ENCODE measurements around the gene TSG101. TPM values are rescaled to one million over a fixed set of nuclear protein-coding genes. Genes with fewer than 3 reads are reported as not detected.

TSG101 gene
- total RNA-seq, 1 experiment from 2014 or later: 64.0 TPM

DNA sequence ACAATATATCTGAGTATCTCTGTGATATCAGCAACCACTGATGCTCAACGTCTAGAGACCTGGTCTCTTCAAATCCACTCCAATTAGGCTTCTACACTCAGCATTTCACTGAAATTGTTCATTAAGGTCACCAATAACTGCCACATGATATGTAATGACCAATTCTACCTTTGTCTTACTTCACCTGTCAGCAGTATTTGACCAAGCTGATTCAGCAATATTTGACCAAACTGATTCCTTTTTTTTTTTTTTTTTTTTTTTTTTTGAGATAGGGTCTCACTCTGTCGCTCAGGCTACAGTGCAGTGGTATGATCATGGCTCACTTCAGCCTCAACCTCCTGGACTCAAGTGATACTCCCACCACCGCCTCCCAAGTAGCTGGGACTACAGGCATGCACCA, 5.6 kb downstream of the TSG101 start:
- no peaks in the 10 kb centered on the region for H3K9me3 ChIP-seq
- H3K4me3 ChIP-seq: no peak overlapping the region
- no peak for DNase-seq
- no peaks in the 10 kb centered on the region for H3K27me3 ChIP-seq
- H3K36me3 ChIP-seq: no peaks in the 10 kb centered on the region

DNA sequence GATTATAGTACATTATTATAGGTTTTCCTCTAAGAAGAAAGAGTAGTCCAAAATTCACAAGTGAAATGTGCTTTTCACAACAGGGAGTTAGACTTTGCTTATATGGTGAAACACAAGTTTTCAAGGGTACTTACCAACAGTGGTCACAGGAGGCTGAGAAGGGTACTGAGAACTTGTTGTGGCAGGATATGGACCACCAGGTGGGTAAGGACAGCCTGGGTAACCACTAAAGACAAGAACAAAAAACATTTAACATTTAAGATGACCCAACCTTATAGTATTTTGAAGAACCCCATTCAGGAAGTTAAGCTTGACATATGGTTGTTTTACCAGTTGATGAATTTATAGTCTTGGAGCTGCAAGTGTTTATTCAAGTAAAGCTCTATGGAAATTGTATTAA, 24.4 kb downstream of the TSG101 start:
- Histone ChIP-seq H3K27me3 (no peaks in the 10 kb centered on the region), H3K36me3 (peaks cover 14% of the 10 kb centered on the region), H3K4me3 (no peak overlapping the region), H3K9me3 (no peaks in the 10 kb centered on the region)
- DNase-seq: no peak

DNA sequence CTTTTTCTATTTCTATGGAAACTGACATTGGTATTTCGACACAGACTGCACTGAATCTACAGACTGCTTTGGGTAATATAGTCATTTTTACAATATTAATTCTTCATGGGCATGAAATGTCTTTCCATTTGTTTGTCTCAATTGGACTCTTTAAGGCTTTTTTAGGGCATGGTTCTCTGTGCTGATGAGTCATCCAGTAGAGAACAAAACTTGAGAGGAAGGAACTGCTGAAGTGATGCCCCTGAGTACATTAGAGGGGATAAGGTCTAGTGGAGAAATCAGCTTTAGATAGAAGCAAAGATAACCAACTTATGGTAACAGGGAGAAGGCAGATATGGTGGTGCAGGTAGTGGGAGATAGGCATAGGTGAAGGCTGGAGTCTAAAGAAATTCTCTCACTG, 25.1 kb downstream of the TSG101 start:
- DNase-seq: no peak
- no peaks in the 10 kb centered on the region for H3K9me3 ChIP-seq
- H3K27me3 ChIP-seq: no peaks in the 10 kb centered on the region
- H3K36me3 ChIP-seq: peaks cover 14% of the 10 kb centered on the region
- H3K4me3 ChIP-seq: no peak overlapping the region

DNA sequence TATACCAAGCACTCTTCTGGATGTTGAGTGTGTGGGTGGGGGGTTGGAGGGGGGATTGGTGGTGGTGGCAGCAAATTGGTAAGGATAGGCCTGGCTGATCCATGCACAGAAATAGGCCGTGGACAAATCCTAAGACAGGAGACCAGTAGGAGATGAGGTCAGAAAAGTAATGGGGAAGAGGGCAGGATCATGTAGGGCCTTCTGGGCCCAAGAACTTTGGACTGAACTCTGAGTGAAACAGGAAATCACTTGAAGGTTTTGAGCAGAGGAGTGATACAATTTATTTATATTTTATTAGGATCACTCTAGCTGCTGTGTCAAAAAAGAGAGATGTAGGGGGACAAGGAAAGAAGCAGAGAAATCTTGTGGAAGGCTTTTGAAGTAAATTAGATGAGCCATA, 28.7 kb downstream of the TSG101 start:
- DNase-seq: no peak
- Histone ChIP-seq H3K27me3 (no peaks in the 10 kb centered on the region), H3K9me3 (no peaks in the 10 kb centered on the region), H3K36me3 (peaks cover 14% of the 10 kb centered on the region), H3K4me3 (no peak overlapping the region)

DNA sequence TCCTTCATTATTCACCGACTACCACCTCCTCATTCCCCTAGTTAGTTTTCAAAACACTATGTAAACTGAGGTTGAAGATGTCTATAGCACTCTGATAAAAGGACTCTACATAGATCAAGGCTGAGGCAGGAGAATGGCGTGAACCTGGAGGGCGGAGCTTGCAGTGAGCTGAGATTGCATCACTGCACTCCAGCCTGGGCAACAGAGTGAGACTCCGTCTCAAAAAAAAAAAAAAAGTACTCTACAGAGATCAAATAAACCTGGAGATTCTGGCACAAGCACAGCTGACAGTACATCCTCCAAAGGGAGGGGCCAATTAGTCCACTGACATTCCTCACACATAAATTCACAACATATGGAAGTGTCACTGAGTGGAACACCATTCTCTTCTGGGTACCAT, 31.0 kb downstream of the TSG101 start:
- H3K4me3 ChIP-seq: no peak overlapping the region
- H3K9me3 ChIP-seq: no peaks in the 10 kb centered on the region
- no peaks in the 10 kb centered on the region for H3K27me3 ChIP-seq
- H3K36me3 ChIP-seq: peaks cover 4% of the 10 kb centered on the region; the same call in 1 of the 2 replicates
- DNase-seq: no peak

DNA sequence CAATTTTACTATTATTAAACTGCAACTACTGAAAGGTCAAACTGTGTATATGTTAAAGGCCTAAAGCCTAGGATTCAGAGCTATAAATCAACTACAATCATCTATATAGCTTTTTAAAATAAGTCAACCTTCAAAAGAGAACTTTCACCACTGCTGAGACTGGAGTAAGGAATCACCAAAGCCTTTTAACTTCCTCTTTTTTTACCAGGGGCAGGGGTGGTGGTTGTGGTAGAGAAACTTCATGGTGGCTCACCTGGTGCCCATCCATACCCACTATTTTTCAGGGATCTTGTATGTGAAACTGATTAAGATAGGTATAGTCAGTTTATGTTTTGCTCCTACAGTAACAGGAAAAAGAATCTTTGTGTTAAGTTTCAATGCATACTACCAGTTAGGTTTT, 31.5 kb downstream of the TSG101 start:
- Histone ChIP-seq H3K4me3 (no peak overlapping the region), H3K36me3 (peaks cover 3% of the 10 kb centered on the region), H3K27me3 (no peaks in the 10 kb centered on the region), H3K9me3 (no peaks in the 10 kb centered on the region)
- no peak for DNase-seq

DNA sequence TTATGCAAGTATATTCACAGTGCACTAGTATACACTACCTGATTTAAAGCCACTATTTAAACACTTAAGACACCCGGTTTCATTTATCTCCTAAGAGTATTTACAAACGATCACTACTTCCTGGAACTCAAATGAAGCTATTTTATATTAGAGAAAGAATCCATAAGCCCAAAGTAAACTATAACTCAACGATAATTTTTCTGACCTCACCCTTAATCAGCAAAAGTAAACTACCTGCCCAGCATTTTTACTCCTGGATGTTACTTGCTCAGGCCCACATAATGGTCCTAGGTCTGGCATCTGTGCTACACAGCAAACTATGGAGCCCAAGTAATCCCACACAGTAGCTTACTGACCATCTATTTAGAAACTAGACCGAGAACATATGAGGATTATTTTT, 33.4 kb downstream of the TSG101 start:
- no peaks in the 10 kb centered on the region for H3K27me3 ChIP-seq
- no peaks in the 10 kb centered on the region for H3K9me3 ChIP-seq
- H3K36me3 ChIP-seq: peaks cover 4% of the 10 kb centered on the region
- H3K4me3 ChIP-seq: no peak overlapping the region
- no peak for DNase-seq

DNA sequence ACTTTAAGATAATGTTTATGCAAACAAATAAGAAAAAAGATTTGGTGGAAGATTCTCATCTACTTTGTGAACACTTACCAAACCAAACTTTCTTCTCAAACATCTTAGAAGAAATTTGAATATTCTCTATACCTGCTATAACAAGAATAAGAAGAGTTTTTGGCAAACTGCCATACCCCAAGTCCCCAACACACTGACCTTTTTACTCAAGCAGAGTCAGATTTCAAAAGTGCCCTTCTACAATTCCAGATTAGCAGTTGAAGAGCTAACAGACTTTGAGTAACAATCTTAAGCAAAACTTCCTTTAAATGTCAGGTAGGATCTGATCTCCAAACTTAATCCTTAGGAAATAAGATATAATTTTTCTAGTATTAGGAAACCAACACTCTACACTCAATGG, 33.9 kb downstream of the TSG101 start:
- no peak for DNase-seq
- H3K27me3 ChIP-seq: no peaks in the 10 kb centered on the region

DNA sequence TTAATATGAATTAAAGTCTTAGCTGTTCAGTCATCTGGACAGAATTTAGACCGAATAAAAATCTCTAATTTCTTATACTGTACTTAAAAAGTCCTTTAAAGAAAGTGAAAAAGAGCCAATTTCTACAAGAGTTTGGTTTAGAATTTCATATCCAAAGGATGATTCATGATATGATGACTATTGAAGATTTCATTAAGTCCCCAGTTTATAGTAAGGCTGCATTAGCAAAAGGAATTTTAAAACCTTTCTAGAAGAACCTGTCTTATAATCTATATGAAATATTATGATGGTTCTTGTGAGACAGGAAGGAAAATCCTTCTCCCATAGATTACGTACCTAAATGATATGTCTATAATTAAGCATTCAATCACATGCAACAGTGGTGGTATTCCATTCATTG, 34.8 kb downstream of the TSG101 start:
- Histone ChIP-seq H3K36me3 (peaks cover 4% of the 10 kb centered on the region), H3K27me3 (no peaks in the 10 kb centered on the region), H3K9me3 (no peaks in the 10 kb centered on the region), H3K4me3 (no peak overlapping the region)
- DNase-seq: no peak

More for the DNA sequence above, 33.9 kb downstream of the TSG101 start:
- peaks cover 4% of the 10 kb centered on the region for H3K36me3 ChIP-seq
- no peak overlapping the region for H3K4me3 ChIP-seq
- no peaks in the 10 kb centered on the region for H3K9me3 ChIP-seq

DNA sequence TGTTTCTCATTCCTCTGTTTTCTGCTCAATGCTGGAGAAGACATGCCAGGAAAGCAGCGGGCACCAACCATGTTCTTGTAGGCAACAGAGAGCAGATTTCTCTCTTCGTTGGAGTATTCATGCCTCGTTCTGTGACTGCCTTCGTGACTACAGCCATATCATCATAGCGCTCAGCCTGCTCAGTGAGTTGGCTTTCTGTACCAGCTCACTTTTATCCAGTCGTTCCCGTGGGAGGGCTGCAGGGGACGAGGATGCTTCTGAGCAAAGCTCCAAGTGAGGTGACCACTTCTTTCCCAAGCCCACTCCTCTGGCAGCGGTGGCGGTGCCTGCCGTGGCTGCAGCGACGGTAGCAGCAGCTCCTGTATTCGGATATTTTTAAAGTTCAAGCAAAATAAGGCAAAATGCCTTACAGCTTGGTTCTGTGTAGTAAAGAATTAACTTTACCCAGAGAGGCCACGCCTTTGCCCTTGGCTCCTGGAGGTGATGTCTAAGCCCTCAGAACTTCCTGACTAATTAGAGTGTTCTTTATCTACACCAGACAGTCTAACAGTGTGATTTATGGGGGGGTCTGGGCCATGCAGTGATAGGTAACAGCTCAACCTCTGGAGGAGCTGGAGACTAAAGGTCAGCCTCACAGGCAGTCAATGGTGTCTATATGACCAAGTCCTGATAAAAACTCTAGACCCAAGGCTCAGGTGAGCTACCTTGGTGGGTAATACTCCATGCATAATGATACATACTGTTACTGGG, 35.8 kb downstream of the TSG101 start:
- Histone ChIP-seq H3K36me3 (peaks cover 4% of the 10 kb centered on the region), H3K4me3 (no peak overlapping the region), H3K9me3 (no peaks in the 10 kb centered on the region), H3K27me3 (no peaks in the 10 kb centered on the region)
- no peak for DNase-seq

DNA sequence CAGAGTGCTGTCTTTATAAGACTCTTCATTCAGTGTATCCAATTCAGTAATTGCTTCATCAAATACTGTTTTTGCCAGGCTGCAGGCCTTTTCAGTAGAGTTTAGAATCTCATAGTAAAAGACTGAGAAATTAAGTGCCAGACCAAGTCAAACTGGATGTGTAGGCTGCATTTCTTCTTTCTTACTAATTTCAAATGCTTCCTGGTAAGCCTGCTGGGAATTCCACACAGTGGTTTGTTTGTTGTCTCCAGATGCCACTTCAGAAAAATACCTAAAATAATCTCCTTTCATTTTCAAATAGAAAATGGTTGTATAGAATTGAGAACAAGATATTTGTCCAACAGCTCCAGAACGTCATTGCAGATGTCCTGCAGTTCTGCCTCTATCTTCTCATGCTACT, 36.4 kb downstream of the TSG101 start:
- peaks cover 4% of the 10 kb centered on the region for H3K36me3 ChIP-seq
- H3K4me3 ChIP-seq: no peak overlapping the region
- no peaks in the 10 kb centered on the region for H3K27me3 ChIP-seq
- DNase-seq: no peak
- H3K9me3 ChIP-seq: no peaks in the 10 kb centered on the region

DNA sequence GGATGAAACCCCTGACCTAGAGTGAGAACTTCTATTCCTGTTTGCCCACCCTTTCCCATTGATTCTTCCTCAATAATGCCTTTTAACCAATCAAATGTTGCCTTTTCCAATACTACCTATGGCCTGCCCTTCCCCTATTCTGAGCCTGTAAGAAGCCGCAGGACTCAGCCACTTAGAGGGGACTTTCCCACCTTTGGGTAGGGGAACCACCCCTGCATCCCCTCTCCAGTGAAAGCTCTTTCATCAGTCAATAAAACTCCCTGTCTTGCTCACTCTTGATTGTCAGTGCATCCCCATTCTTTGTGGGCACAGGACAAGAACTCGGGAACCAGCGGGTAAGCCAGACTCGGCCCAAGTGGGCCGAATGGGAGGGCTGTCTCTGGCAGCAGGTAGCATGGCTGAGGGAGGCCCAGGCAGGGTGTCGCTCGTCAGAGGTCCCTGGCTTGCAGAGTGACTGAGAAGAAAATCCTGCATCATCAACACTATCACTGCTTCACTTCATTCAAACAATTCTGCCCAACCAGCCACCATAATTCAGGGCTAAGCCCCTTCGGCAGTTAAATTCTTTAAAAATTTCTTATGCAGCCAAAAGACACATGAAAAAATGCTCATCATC, 40.7 kb downstream of the TSG101 start:
- Histone ChIP-seq H3K27me3 (no peaks in the 10 kb centered on the region), H3K36me3 (peaks cover 4% of the 10 kb centered on the region), H3K9me3 (no peaks in the 10 kb centered on the region), H3K4me3 (no peak overlapping the region)
- DNase-seq: no peak

DNA sequence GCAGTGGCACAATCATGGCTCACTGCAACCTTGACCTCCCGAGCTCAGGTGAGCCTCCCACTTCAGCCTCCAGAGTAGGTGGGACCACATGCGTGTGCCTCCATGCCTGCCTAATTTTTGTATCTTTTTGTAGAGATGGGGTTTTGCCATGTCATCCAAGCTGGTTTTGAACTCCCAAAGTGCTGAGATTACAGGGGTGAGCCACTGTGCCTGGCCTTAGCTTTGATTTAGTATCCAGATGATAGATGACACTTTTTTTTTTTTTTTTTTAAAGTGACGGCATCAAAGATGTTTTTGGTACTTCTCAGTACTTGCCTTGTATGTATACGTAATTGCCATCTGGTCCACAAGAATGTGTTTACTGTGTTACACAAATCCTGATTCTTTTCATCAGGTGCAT, 47.7 kb downstream of the TSG101 start:
- H3K36me3 ChIP-seq: peaks cover 4% of the 10 kb centered on the region
- no peaks in the 10 kb centered on the region for H3K9me3 ChIP-seq
- no peaks in the 10 kb centered on the region for H3K27me3 ChIP-seq
- no peak overlapping the region for H3K4me3 ChIP-seq
- no peak for DNase-seq

DNA sequence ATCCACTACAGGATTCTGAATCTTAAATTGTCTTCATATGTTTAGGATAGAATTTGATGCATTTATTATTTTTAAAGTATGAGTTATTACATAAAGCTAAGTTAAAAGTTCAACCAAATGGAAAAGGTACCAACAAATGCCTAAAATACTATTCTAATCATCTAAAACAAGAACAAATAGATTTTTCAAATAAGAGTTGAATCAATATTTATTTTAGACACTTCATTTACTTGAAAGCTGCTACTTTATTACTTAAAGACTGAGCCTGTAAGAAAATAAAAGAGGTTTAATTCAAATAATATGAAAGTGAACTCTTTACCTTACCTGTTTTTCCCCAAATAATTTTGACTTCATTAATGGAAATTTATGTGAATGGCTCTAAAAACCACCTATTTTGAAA, 54.2 kb downstream of the TSG101 start:
- Histone ChIP-seq H3K27me3 (no peaks in the 10 kb centered on the region), H3K4me3 (no peak overlapping the region), H3K36me3 (no peaks in the 10 kb centered on the region), H3K9me3 (no peaks in the 10 kb centered on the region)
- DNase-seq: no peak

DNA sequence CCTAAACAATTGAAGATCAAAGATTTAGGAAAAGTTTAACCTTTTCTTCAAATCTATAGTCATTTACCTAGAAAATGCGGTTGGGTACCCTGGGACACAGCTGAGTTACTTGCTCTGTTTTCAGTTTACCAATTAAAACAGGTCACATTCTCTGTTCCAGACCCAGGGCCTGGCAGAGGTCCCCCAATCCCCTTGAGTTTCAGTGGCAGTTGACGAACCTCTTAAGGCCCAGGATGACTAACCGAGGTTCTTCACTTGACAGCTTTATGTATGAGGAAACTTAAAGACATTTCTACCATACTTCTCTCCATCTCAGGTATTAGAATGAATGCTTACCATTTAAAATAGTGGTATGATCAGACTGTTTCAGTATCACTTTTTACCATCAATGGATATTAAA, 54.7 kb downstream of the TSG101 start:
- H3K9me3 ChIP-seq: no peaks in the 10 kb centered on the region
- H3K4me3 ChIP-seq: no peak overlapping the region
- no peaks in the 10 kb centered on the region for H3K36me3 ChIP-seq
- no peaks in the 10 kb centered on the region for H3K27me3 ChIP-seq
- DNase-seq: no peak

DNA sequence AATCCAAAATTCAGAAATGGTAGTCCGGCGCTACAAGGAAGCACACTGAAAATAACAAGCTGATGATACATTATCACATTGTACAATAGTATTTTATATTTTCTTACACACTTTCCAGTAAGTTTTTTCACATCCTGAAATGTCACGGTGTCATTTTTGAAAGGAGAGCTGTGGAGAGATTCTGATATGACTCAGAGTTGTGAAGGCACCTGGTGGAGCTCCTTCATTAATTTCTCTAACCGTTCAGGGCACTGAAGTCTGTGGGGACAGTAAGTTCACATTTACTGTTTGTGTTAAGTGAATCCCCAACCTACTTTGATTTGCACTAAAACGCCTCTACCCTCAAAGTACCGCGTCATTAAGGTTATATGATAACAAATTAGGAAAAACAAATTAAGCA, 57.8 kb downstream of the TSG101 start:
- no peak for DNase-seq
- Histone ChIP-seq H3K9me3 (no peaks in the 10 kb centered on the region), H3K4me3 (no peak overlapping the region)

DNA sequence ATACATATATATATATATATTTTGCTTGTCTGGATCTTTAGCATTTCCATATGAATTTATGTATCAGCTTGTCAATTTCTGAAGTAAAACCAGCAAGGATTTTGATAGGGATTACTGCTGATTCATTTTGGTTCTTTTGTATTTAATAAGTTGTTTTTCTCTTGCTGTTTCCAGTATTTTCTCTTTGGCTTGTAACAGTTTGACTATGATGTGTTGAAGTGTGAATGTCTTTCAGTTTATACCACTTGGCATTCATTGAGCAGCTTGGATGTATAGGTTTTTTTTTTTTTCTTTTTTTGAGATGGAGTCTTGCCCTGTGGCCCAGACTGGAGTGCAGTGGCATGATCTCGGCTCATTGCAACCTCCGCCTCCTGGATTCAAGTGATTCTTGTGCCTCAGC, 58.7 kb downstream of the TSG101 start:
- no peaks in the 10 kb centered on the region for H3K9me3 ChIP-seq
- no peaks in the 10 kb centered on the region for H3K36me3 ChIP-seq
- DNase-seq: no peak
- no peaks in the 10 kb centered on the region for H3K27me3 ChIP-seq
- no peak overlapping the region for H3K4me3 ChIP-seq

More for the DNA sequence above, 57.8 kb downstream of the TSG101 start:
- H3K36me3 ChIP-seq: no peaks in the 10 kb centered on the region
- no peaks in the 10 kb centered on the region for H3K27me3 ChIP-seq

DNA sequence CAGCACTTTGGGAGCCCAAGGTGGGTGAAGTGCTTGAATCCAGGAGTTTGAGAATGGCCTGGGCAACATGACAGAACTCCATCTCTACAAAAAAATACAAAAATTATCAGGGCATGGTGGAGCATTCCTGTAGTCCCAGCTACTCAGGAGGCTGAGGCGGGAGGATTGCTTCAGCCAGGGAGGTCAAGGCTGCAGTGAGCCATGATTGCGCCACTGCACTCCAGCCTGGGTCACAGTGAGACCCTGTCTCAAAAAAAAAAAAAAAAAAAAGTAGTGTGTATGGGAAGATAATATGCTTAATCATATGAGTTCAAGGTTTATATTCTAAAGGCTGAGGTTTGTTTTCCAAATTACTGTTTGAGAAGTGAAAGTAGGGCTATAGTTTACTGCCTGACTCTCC, 60.3 kb downstream of the TSG101 start:
- DNase-seq: no peak
- H3K36me3 ChIP-seq: no peaks in the 10 kb centered on the region
- no peaks in the 10 kb centered on the region for H3K9me3 ChIP-seq
- no peak overlapping the region for H3K4me3 ChIP-seq
- H3K27me3 ChIP-seq: no peaks in the 10 kb centered on the region

Measured in MG63 (cell line).